HepG2 (cell line): ENCODE data around the gene NKAIN4. TPM values are rescaled to one million over a fixed set of nuclear protein-coding genes. Genes with fewer than 3 reads are reported as not detected.
A peak's percentile ranks its signal among the peaks of the same experiment; 100 is the strongest.

Experiments used
- DNMT1 ChIP-seq: sonication (generic); formaldehyde crosslinking; IDR thresholded peaks from 2 replicates; pipeline ENCODE4 v1.5.1; 2020; ENCODE audit warnings: mild to moderate bottlenecking, missing genetic modification reagents
- MAFG ChIP-seq: sonication (generic); formaldehyde crosslinking; IDR thresholded peaks from 2 replicates; pipeline ENCODE4 v1.5.1; 2020; ENCODE audit warnings: mild to moderate bottlenecking, missing genetic modification reagents
- MAFK ChIP-seq, 2 experiments: IDR thresholded peaks in 1 of 2; conservative IDR thresholded peaks in 1 of 2; 2 replicates each; pipeline ENCODE4 v1.6.1; 2011; ENCODE audit warnings: improper control_type of control experiment in 2 of 2, low read length in 2 of 2
- MTF1 ChIP-seq: sonication (generic); formaldehyde crosslinking; IDR thresholded peaks from 2 replicates; pipeline ENCODE4 v1.5.0; 2020; ENCODE audit warnings: missing genetic modification reagents
- MZF1 ChIP-seq: sonication (generic); formaldehyde crosslinking; IDR thresholded peaks from 2 replicates; pipeline ENCODE4 v1.8.1; 2023; ENCODE audit warnings: mild to moderate bottlenecking, missing genetic modification reagents, borderline replicate concordance
- PCBP2 ChIP-seq: fragments of 200-400 bp; formaldehyde crosslinking; optimal IDR thresholded peaks from 2 replicates; pipeline ENCODE3; 2018; ENCODE audit warnings: low read length, low read depth; ENCODE audit not compliant: poor library complexity, severe bottlenecking
- RNF219 ChIP-seq: sonication (generic); formaldehyde crosslinking; IDR thresholded peaks from 2 replicates; pipeline ENCODE4 v1.5.0; 2020; ENCODE audit warnings: mild to moderate bottlenecking, missing genetic modification reagents
- STAG1 ChIP-seq: sonication (generic); formaldehyde crosslinking; IDR thresholded peaks from 2 replicates; pipeline ENCODE4 v1.4.0; 2020; ENCODE audit warnings: missing genetic modification reagents
- ZMYM4 ChIP-seq: sonication (generic); formaldehyde crosslinking; IDR thresholded peaks from 2 replicates; pipeline ENCODE4 v1.8.1; 2023; ENCODE audit warnings: mild to moderate bottlenecking, missing genetic modification reagents
- ZNF124 ChIP-seq: sonication (generic); formaldehyde crosslinking; IDR thresholded peaks from 2 replicates; pipeline ENCODE4 v1.4.0; 2020; ENCODE audit warnings: missing genetic modification reagents
- ZNF260 ChIP-seq: sonication (generic); formaldehyde crosslinking; IDR thresholded peaks from 2 replicates; pipeline ENCODE4 v1.4.0; 2020; ENCODE audit warnings: missing genetic modification reagents, low read depth, mild to moderate bottlenecking, borderline replicate concordance
- ZNF263 ChIP-seq: sonication (generic); formaldehyde crosslinking; IDR thresholded peaks from 2 replicates; pipeline ENCODE4 v1.4.0; 2020; ENCODE audit warnings: missing genetic modification reagents
- ZNF383 ChIP-seq: sonication (generic); formaldehyde crosslinking; IDR thresholded peaks from 2 replicates; pipeline ENCODE4 v1.4.0; 2020; ENCODE audit warnings: missing genetic modification reagents, mild to moderate bottlenecking, borderline replicate concordance
- ZNF468 ChIP-seq: sonication (generic); formaldehyde crosslinking; IDR thresholded peaks from 2 replicates; pipeline ENCODE4 v1.8.0; 2022; ENCODE audit warnings: mild to moderate bottlenecking, moderate library complexity, missing genetic modification reagents
- ZNF512 ChIP-seq: sonication (generic); formaldehyde crosslinking; IDR thresholded peaks from 2 replicates; pipeline ENCODE4 v1.4.0; 2020; ENCODE audit warnings: mild to moderate bottlenecking, missing genetic modification reagents
- ZNF597 ChIP-seq: sonication (generic); formaldehyde crosslinking; IDR thresholded peaks from 2 replicates; pipeline ENCODE4 v1.5.0; 2020; ENCODE audit warnings: missing genetic modification reagents
- ZNF607 ChIP-seq: sonication (generic); formaldehyde crosslinking; IDR thresholded peaks from 2 replicates; pipeline ENCODE4 v1.5.1; 2020; ENCODE audit warnings: missing genetic modification reagents, mild to moderate bottlenecking, borderline replicate concordance
- ZNF7 ChIP-seq: IDR thresholded peaks from 2 replicates; pipeline ENCODE4 v1.6.1; 2016; ENCODE audit warnings: missing biosample characterization, missing genetic modification reagents
- ZNF878 ChIP-seq: sonication (generic); formaldehyde crosslinking; IDR thresholded peaks from 2 replicates; pipeline ENCODE4 v1.8.1; 2023; ENCODE audit warnings: mild to moderate bottlenecking, missing genetic modification reagents, moderate library complexity
- polyA plus RNA-seq, 8 experiments: library from polyadenylated mRNA; depleted of rRNA in 3 of 8; stranded (reverse) in 7 of 8; unstranded in 1 of 8; fragments of >200 nt; fragmentation: Illumina TruSeq in 4 of 8; extraction: Trizol in 4 of 8; gene quantifications; 2 replicates each; pipeline versions ENCODE4 v1.2.1 to v1.2.3, GENCODE V29; 2011 to 2016; ENCODE audit warnings: low read depth in 4 of 8, missing spikeins in 1 of 8, mixed read lengths in 1 of 8; ENCODE audit not compliant: insufficient read depth in 1 of 8
- total RNA-seq, 5 experiments: library from RNA; depleted of rRNA; stranded (reverse); fragments of >200 nt; fragmentation: Illumina TruSeq; extraction: Trizol; gene quantifications; 2 replicates each; pipeline ENCODE4 v1.2.3, GENCODE V29; 2016; ENCODE audit warnings: low read depth in 1 of 5
- TF ChIP-seq, protein P1 (sequence below): sonication (generic); formaldehyde crosslinking; IDR thresholded peaks from 2 replicates; pipeline ENCODE4 v1.4.0; 2020; ENCODE audit warnings: mild to moderate bottlenecking, low read depth, missing genetic modification reagents
- TF ChIP-seq, protein P2 (sequence below): sonication (generic); formaldehyde crosslinking; IDR thresholded peaks from 2 replicates; pipeline ENCODE4 v1.5.0; 2020; ENCODE audit warnings: mild to moderate bottlenecking, missing genetic modification reagents, moderate library complexity

NKAIN4 gene
- total and polyA plus RNA-seq, 2 of the 13 experiments (the other 11 are each of a cell fraction or from before 2014, with no cell fraction given), result not detected

DNA sequence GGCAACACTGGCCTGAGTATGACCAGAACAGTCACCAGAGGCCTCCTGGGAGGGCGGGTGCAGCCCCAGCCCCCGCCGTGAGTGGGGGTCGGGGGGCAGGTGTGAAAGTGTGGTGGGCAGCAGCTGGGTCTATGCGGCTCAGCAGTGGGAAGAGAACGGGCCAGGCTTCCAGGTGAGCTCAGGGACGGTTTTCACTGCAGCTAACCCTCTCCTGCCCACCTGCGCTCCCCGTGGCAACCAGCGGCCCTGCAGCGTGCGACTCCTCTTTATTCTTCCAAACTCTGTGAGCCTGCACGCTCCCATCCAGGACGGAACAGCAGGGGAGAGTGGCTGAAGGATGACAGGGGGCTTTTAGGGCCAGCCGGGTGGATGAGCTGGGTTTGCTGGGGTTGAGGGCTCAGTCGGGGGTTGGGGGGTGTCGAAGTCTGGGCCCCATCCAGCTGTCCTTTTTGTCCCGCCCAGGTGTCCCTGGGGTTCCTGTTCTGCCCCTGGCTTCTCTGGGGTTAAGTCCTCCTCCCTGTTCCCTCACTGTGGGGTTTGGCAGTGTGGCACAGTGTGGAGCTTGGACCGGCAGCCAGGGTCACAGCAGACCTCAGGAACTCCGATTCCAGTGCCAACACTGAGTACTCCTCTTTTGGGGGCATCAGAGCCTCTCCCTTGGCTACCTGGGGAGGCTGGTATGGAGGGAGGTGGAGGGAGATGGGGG lies 19.4 kb downstream of the NKAIN4 start (continued):
- TF ChIP-seq, protein P1, sequence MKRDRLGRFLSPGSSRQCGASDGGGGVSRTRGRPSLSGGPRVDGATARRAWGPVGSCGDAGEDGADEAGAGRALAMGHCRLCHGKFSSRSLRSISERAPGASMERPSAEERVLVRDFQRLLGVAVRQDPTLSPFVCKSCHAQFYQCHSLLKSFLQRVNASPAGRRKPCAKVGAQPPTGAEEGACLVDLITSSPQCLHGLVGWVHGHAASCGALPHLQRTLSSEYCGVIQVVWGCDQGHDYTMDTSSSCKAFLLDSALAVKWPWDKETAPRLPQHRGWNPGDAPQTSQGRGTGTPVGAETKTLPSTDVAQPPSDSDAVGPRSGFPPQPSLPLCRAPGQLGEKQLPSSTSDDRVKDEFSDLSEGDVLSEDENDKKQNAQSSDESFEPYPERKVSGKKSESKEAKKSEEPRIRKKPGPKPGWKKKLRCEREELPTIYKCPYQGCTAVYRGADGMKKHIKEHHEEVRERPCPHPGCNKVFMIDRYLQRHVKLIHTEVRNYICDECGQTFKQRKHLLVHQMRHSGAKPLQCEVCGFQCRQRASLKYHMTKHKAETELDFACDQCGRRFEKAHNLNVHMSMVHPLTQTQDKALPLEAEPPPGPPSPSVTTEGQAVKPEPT, result no peak
- TF ChIP-seq ZNF468 (no peak), PCBP2 (peak; percentile 11), ZNF878 (CRISPR knock-in tag) (no peak), ZNF383 (CRISPR knock-in tag) (no peak), ZNF597 (no peak), ZNF260 (no peak), ZNF607 (0 out of 2 replicates have a peak, but pooled peaks have one; percentile 20), ZNF7 (CRISPR knock-in tag) (peak; percentile 74), ZNF512 (CRISPR knock-in tag) (peak; percentile 22; the same call in 1 of the 2 replicates), MTF1 (no peak), MAFG (CRISPR knock-in tag) (0 out of 2 replicates have a peak, but pooled peaks have one; percentile 39), STAG1 (peak; percentile 58), RNF219 (CRISPR knock-in tag) (no peak), DNMT1 (CRISPR knock-in tag) (no peak), MZF1 (no peak), ZMYM4 (no peak), ZNF124 (CRISPR knock-in tag) (no peak), MAFK (conservative IDR thresholded peaks at IDR 0.05 in 1 of 2, IDR thresholded peaks at IDR 0.05 in 1 of 2; ENCODE audit: low read length in 2 of 2) (no peak), ZNF263 (CRISPR knock-in tag) (peak; percentile 78)
- TF ChIP-seq, protein P2, sequence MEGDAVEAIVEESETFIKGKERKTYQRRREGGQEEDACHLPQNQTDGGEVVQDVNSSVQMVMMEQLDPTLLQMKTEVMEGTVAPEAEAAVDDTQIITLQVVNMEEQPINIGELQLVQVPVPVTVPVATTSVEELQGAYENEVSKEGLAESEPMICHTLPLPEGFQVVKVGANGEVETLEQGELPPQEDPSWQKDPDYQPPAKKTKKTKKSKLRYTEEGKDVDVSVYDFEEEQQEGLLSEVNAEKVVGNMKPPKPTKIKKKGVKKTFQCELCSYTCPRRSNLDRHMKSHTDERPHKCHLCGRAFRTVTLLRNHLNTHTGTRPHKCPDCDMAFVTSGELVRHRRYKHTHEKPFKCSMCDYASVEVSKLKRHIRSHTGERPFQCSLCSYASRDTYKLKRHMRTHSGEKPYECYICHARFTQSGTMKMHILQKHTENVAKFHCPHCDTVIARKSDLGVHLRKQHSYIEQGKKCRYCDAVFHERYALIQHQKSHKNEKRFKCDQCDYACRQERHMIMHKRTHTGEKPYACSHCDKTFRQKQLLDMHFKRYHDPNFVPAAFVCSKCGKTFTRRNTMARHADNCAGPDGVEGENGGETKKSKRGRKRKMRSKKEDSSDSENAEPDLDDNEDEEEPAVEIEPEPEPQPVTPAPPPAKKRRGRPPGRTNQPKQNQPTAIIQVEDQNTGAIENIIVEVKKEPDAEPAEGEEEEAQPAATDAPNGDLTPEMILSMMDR (CRISPR knock-in tag), result peak; percentile 72
